ENCODE results near the gene SLC41A1. TPM values are rescaled to one million over a fixed set of nuclear protein-coding genes. Genes with fewer than 3 reads are reported as not detected.

SLC41A1 gene
- total RNA-seq, 1 donor from 2014 or later, result 22.4 TPM

- Mint-ChIP-seq H3K4me1 (ENCODE audit: low read depth, unreplicated experiment) (peaks cover 16% of the 10 kb centered on the region), H3K9me3 (ENCODE audit: unreplicated experiment) (no peaks in the 10 kb centered on the region), H3K4me3 (ENCODE audit: unreplicated experiment) (peak overlapping the region; percentile 97), H3K36me3 (ENCODE audit: low read depth, unreplicated experiment) (peaks cover 5% of the 10 kb centered on the region), H3K27ac (ENCODE audit: unreplicated experiment) (peak overlapping the region; percentile 92), H3K27me3 (ENCODE audit: low read depth, unreplicated experiment) (no peaks in the 10 kb centered on the region)
- peaks cover 2% of the 10 kb centered on the region for H3K36me3 ChIP-seq (ENCODE audit: insufficient read depth, low read length)
- H3K27me3 ChIP-seq (ENCODE audit: insufficient read depth, low read length), result peaks cover 3% of the 10 kb centered on the region
- peak overlapping the region; percentile 98 for H3K9ac ChIP-seq (ENCODE audit: low read length)
- peaks cover 53% of the 10 kb centered on the region for H4K20me1 ChIP-seq (ENCODE audit: insufficient read depth, low read length)
- TF ChIP-seq CTCF (IDR thresholded peaks at IDR 0.05; ENCODE audit: insufficient read depth, low read depth, low read length) (no peak), EZH2 (IDR thresholded peaks at IDR 0.05; ENCODE audit: insufficient read depth, low read length) (no peak)
- no peak for FAIRE-seq
- H3K4me2 ChIP-seq (ENCODE audit: low read length), result peak overlapping the region; percentile 86
- H3K4me3 ChIP-seq (ENCODE audit: insufficient read depth, low read depth, low read length), result peak overlapping the region; percentile 86
- H3K9me3 ChIP-seq (ENCODE audit: insufficient read depth, low read depth, low read length), result no peaks in the 10 kb centered on the region
- peaks cover 15% of the 10 kb centered on the region for H3K4me1 ChIP-seq (ENCODE audit: insufficient read depth, low read length)
- H2AFZ ChIP-seq (ENCODE audit: low read depth, low read length), result peak overlapping the region; percentile 67
- DNase-seq (ENCODE audit: low read depth), result peak; percentile 66
- peak overlapping the region; percentile 89 for H3K27ac ChIP-seq (ENCODE audit: low read depth, low read length)
- peaks cover 58% of the 10 kb centered on the region for H3K79me2 ChIP-seq (ENCODE audit: insufficient read depth, low read length)
Observed at GRCh38 chr1:205748403-205749233, 64.4 kb downstream of the SLC41A1 start.

GRCh38 chr1:205746757-205747412, 66.1 kb downstream of the SLC41A1 start:
- TF ChIP-seq EZH2 (IDR thresholded peaks at IDR 0.05; ENCODE audit: insufficient read depth, low read length) (no peak), CTCF (IDR thresholded peaks at IDR 0.05; ENCODE audit: insufficient read depth, low read depth, low read length) (no peak)
- Histone ChIP-seq H3K4me2 (ENCODE audit: low read length) (peak overlapping the region; percentile 86), H3K4me1 (ENCODE audit: insufficient read depth, low read length) (peaks cover 15% of the 10 kb centered on the region), H3K79me2 (ENCODE audit: insufficient read depth, low read length) (peaks cover 75% of the 10 kb centered on the region), H3K27me3 (ENCODE audit: insufficient read depth, low read length) (no peaks in the 10 kb centered on the region), H3K27ac (ENCODE audit: low read depth, low read length) (no peak overlapping the region), H3K9ac (ENCODE audit: low read length) (peak overlapping the region; percentile 98), H3K36me3 (ENCODE audit: insufficient read depth, low read length) (peaks cover 2% of the 10 kb centered on the region), H3K4me3 (ENCODE audit: insufficient read depth, low read depth, low read length) (peak overlapping the region; percentile 86), H2AFZ (ENCODE audit: low read depth, low read length) (no peak overlapping the region), H4K20me1 (ENCODE audit: insufficient read depth, low read length) (peaks cover 68% of the 10 kb centered on the region), H3K9me3 (ENCODE audit: insufficient read depth, low read depth, low read length) (no peaks in the 10 kb centered on the region)
- FAIRE-seq (no peak), DNase-seq (ENCODE audit: low read depth) (peak; percentile 4)
- Mint-ChIP-seq H3K4me1 (ENCODE audit: low read depth, unreplicated experiment) (peaks cover 17% of the 10 kb centered on the region), H3K9me3 (ENCODE audit: unreplicated experiment) (no peaks in the 10 kb centered on the region), H3K4me3 (ENCODE audit: unreplicated experiment) (peak overlapping the region; percentile 97), H3K36me3 (ENCODE audit: low read depth, unreplicated experiment) (peaks cover 5% of the 10 kb centered on the region), H3K27ac (ENCODE audit: unreplicated experiment) (no peak overlapping the region), H3K27me3 (ENCODE audit: low read depth, unreplicated experiment) (no peaks in the 10 kb centered on the region)
